ENCODE measurements around the gene NAALADL2.
"Not testable (repeated sequence)": the region's sequence is repeated elsewhere in the genome, so short reads cannot be mapped to it uniquely, and the experiment has no call there.

The NAALADL2 gene

DNA sequence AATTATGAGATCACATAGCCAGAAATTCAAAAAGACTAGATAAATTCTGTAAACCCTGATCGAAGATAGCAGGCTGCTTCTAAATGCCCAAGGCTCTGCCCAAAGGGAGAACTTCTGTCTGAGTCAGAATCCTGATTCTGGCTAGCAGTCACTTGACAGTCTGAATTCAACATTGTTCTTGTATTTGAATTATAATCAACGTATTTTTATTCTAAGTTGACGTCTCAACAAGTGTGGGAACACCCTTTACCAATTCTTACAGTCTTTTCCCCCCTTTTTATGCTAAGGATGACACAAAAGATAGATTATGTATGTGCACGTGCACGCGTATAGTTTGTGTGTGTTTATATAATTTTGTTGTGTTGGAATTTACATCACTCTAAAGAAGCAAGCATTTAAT, 552.8 kb downstream of the NAALADL2 start:
- H3K36me3 Mint-ChIP-seq (ENCODE audit: low read depth) = no peaks in the 10 kb centered on the region
- no peaks in the 10 kb centered on the region for H3K27me3 Mint-ChIP-seq (ENCODE audit: low read depth)
- no peak overlapping the region for H3K27ac Mint-ChIP-seq
- H3K4me3 Mint-ChIP-seq = no peak overlapping the region
- H3K9me3 Mint-ChIP-seq = no peaks in the 10 kb centered on the region
- TF ChIP-seq, protein P1, sequence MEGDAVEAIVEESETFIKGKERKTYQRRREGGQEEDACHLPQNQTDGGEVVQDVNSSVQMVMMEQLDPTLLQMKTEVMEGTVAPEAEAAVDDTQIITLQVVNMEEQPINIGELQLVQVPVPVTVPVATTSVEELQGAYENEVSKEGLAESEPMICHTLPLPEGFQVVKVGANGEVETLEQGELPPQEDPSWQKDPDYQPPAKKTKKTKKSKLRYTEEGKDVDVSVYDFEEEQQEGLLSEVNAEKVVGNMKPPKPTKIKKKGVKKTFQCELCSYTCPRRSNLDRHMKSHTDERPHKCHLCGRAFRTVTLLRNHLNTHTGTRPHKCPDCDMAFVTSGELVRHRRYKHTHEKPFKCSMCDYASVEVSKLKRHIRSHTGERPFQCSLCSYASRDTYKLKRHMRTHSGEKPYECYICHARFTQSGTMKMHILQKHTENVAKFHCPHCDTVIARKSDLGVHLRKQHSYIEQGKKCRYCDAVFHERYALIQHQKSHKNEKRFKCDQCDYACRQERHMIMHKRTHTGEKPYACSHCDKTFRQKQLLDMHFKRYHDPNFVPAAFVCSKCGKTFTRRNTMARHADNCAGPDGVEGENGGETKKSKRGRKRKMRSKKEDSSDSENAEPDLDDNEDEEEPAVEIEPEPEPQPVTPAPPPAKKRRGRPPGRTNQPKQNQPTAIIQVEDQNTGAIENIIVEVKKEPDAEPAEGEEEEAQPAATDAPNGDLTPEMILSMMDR (IDR thresholded peaks at IDR 0.05; ENCODE audit: unreplicated experiment in 3 of 3) = no peak
- no peaks in the 10 kb centered on the region for H3K4me1 Mint-ChIP-seq

DNA sequence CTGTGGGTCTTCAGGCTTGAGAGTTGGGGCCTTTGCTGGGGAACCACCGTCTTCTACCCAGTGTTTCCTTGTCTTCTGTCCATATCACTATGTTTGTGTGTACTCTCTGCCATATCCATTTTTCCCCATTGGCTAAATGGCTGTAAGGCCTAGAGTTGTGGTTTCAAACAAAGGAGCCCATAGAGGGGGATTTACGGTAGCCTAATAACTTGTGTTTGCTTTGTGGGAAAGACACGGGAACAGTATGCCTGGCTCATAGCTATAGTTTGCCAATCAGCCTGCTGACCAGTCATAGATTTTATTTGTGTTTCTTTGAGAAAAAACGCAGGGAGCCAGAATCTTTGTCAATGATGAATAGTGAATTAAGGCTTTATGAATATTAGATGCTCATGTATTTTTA, 554.8 kb downstream of the NAALADL2 start:
- Mint-ChIP-seq H3K27ac (no peak overlapping the region), H3K27me3 (ENCODE audit: low read depth) (no peaks in the 10 kb centered on the region), H3K9me3 (no peaks in the 10 kb centered on the region), H3K4me3 (no peak overlapping the region), H3K4me1 (no peaks in the 10 kb centered on the region), H3K36me3 (ENCODE audit: low read depth) (no peaks in the 10 kb centered on the region)
- TF ChIP-seq, protein P1 (IDR thresholded peaks at IDR 0.05; ENCODE audit: unreplicated experiment in 3 of 3) = no peak

GRCh38 chr3:175416600-175416999, 557.5 kb downstream of the NAALADL2 start:
- Mint-ChIP-seq H3K9me3 (no peaks in the 10 kb centered on the region), H3K4me1 (no peaks in the 10 kb centered on the region), H3K27ac (no peak overlapping the region), H3K27me3 (ENCODE audit: low read depth) (no peaks in the 10 kb centered on the region), H3K36me3 (ENCODE audit: low read depth) (no peaks in the 10 kb centered on the region), H3K4me3 (no peak overlapping the region)
- TF ChIP-seq, protein P1 (IDR thresholded peaks at IDR 0.05; ENCODE audit: unreplicated experiment in 3 of 3) = no peak

- no peaks in the 10 kb centered on the region for H3K36me3 Mint-ChIP-seq (ENCODE audit: low read depth)
- no peak overlapping the region for H3K27ac Mint-ChIP-seq
- H3K4me1 Mint-ChIP-seq = no peaks in the 10 kb centered on the region
- TF ChIP-seq, protein P1 (IDR thresholded peaks at IDR 0.05; ENCODE audit: unreplicated experiment in 3 of 3) = no peak
- H3K9me3 Mint-ChIP-seq = no peaks in the 10 kb centered on the region
- H3K4me3 Mint-ChIP-seq = no peak overlapping the region
- H3K27me3 Mint-ChIP-seq (ENCODE audit: low read depth) = no peaks in the 10 kb centered on the region
Observed at GRCh38 chr3:175417426-175417825, 558.3 kb downstream of the NAALADL2 start.

- Mint-ChIP-seq H3K9me3 (no peaks in the 10 kb centered on the region), H3K4me1 (no peaks in the 10 kb centered on the region), H3K27ac (no peak overlapping the region)
Observed at GRCh38 chr3:175421902-175422301, 562.8 kb downstream of the NAALADL2 start.

DNA sequence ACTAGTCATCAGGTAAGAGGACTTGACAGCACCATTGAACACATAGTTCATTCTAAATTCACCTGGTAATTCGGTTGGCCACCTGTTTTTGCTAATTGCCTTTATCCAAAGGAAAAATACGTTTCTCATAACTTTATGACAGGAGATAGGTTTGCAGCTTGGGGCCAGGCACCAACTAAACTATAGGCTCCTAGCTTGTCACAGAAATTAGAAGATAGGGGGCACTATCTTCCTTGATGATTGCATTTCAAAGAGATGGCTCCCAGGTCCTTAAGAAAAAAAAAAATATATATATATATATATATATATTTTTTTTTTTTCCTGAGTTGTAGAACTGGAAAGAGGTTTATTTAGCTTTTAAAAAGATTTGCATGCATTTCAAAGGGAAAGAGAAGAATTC, 563.6 kb downstream of the NAALADL2 start:
- H3K4me1 Mint-ChIP-seq = no peaks in the 10 kb centered on the region
- no peak overlapping the region for H3K4me3 Mint-ChIP-seq
- no peaks in the 10 kb centered on the region for H3K27me3 Mint-ChIP-seq (ENCODE audit: low read depth)
- H3K9me3 Mint-ChIP-seq = no peaks in the 10 kb centered on the region
- TF ChIP-seq, protein P1 (IDR thresholded peaks at IDR 0.05; ENCODE audit: unreplicated experiment in 3 of 3) = no peak
- no peak overlapping the region for H3K27ac Mint-ChIP-seq
- no peaks in the 10 kb centered on the region for H3K36me3 Mint-ChIP-seq (ENCODE audit: low read depth)

More at GRCh38 chr3:175421902-175422301, 562.8 kb downstream of the NAALADL2 start:
- Mint-ChIP-seq H3K4me3 (no peak overlapping the region), H3K36me3 (ENCODE audit: low read depth) (no peaks in the 10 kb centered on the region), H3K27me3 (ENCODE audit: low read depth) (no peaks in the 10 kb centered on the region)
- TF ChIP-seq, protein P1 (IDR thresholded peaks at IDR 0.05; ENCODE audit: unreplicated experiment in 3 of 3) = no peak

DNA sequence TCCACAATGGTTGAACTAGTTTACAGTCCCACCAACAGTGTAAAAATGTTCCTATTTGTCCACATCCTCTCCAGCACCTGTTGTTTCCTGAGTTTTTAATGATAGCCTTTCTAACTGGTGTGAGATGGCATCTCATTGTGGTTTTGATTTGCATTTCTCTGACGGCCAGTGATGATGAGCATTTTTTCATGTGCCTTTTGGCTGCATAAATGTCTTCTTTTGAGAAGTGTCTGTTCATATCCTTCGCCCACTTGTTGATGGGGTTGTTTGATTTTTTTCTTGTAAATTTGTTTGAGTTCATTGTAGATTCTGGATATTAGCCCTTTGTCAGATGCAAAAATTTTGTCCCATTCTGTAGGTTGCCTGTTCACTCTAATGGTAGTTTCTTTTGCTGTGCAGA, 564.7 kb downstream of the NAALADL2 start:
- H3K4me1 Mint-ChIP-seq; H3K36me3 Mint-ChIP-seq (ENCODE audit: low read depth); H3K27me3 Mint-ChIP-seq (ENCODE audit: low read depth); H3K27ac Mint-ChIP-seq; H3K9me3 Mint-ChIP-seq; H3K4me3 Mint-ChIP-seq: not testable (repeated sequence)
